ENCODE measurements around the gene COL28A1. TPM values are rescaled to one million over a fixed set of nuclear protein-coding genes. Genes with fewer than 3 reads are reported as not detected.

Gene COL28A1
- total RNA-seq, 1 donor from 2014 or later = 1.8 TPM

DNA sequence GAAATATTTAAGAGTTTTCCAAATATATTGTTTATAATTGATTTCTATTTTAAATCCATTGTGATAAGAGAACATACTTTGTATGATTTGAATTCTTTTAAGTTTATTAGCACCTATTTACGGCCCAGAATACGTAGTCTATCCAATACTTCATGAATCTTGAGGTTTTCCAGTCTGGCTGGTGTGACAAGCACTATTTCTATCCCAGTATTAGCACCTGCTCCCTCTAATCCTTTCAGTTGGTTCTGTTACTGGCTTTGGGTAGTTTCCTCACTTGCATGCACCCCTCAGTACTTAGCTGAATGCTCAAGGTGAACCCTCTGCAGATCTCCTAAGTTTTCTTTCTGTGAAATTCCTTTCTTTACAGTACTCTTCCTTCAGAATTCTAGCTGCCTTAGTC is 186.5 kb downstream of the COL28A1 start:
- Mint-ChIP-seq H3K4me3 (no peak overlapping the region), H3K36me3 (no peaks in the 10 kb centered on the region), H3K27me3 (ENCODE audit: low read depth) (no peaks in the 10 kb centered on the region), H3K4me1 (peaks cover 16% of the 10 kb centered on the region), H3K9me3 (no peaks in the 10 kb centered on the region), H3K27ac (no peak overlapping the region)
- TF ChIP-seq, protein P1, sequence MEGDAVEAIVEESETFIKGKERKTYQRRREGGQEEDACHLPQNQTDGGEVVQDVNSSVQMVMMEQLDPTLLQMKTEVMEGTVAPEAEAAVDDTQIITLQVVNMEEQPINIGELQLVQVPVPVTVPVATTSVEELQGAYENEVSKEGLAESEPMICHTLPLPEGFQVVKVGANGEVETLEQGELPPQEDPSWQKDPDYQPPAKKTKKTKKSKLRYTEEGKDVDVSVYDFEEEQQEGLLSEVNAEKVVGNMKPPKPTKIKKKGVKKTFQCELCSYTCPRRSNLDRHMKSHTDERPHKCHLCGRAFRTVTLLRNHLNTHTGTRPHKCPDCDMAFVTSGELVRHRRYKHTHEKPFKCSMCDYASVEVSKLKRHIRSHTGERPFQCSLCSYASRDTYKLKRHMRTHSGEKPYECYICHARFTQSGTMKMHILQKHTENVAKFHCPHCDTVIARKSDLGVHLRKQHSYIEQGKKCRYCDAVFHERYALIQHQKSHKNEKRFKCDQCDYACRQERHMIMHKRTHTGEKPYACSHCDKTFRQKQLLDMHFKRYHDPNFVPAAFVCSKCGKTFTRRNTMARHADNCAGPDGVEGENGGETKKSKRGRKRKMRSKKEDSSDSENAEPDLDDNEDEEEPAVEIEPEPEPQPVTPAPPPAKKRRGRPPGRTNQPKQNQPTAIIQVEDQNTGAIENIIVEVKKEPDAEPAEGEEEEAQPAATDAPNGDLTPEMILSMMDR (IDR thresholded peaks at IDR 0.05; ENCODE audit: unreplicated experiment) = no peak
- DNase-seq (ENCODE audit: low spot score in 2 of 2, unreplicated experiment in 2 of 2) = no peak

DNA sequence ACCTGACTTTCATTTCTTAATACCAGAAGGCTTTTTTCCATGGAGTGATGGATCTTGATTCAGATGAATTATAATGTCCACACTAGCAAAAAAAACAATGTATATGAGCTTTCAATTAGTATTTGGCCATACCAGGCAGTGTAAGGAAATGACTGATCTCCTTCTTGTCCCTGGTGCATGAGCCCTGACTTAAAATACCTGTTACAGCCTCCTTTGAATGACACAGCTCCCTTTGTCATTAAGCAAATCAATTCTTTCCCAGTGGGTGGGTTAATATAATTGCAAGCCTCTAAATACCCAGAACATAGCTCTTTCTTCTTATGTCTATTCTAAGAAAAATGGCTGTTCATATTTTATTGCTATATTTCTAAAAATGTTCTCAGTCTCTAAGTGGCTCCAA is 188.6 kb downstream of the COL28A1 start:
- Mint-ChIP-seq H3K27ac (no peak overlapping the region), H3K4me1 (peaks cover 15% of the 10 kb centered on the region), H3K36me3 (no peaks in the 10 kb centered on the region), H3K4me3 (no peak overlapping the region), H3K27me3 (ENCODE audit: low read depth) (no peaks in the 10 kb centered on the region), H3K9me3 (no peaks in the 10 kb centered on the region)
- no peak for DNase-seq (ENCODE audit: low spot score in 2 of 2, unreplicated experiment in 2 of 2)
- TF ChIP-seq, protein P1 (IDR thresholded peaks at IDR 0.05; ENCODE audit: unreplicated experiment) = no peak

DNA sequence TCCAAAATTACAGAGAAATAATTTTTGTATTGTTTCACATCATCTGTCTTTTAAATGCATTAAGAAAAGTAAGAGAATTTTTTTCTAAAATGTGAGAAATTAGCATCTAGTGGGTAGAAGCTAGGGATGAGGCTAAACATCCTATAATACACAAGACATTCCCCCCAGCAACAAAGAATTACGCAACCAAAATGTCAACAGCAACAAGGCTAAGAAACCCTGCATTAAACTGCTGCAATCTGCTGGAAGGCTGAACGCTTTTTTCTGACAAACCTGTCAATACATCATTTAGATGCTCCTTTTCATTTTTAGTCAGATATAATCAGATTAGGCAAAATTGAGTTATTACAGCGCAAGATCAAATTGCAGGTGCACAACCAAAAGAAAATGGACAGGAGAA is 191.1 kb downstream of the COL28A1 start:
- H3K9me3 Mint-ChIP-seq = no peaks in the 10 kb centered on the region
- no peaks in the 10 kb centered on the region for H3K27me3 Mint-ChIP-seq (ENCODE audit: low read depth)
- no peak for DNase-seq (ENCODE audit: low spot score in 2 of 2, unreplicated experiment in 2 of 2)
- no peaks in the 10 kb centered on the region for H3K36me3 Mint-ChIP-seq
- H3K4me1 Mint-ChIP-seq = peaks cover 15% of the 10 kb centered on the region
- TF ChIP-seq, protein P1 (IDR thresholded peaks at IDR 0.05; ENCODE audit: unreplicated experiment) = no peak
- H3K4me3 Mint-ChIP-seq = no peak overlapping the region
- no peak overlapping the region for H3K27ac Mint-ChIP-seq

DNA sequence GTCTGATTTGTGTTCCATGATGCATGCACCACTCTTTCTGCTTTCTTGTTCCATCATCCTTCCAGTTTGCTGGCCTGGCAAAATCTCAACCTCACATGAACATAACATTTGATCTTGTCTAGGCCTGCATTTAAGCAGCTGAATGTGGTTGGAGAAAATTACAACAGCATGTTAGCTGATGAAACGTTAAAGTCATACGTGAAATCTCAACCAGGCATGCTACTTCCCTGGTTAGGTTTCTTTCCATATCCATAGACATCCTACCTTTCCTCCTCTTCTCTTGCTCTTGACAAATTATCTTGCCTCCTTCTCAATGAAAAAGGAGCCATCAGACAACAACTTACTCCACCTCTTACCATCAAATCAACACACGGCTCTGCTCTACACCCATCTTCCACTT is 199.8 kb downstream of the COL28A1 start:
- Mint-ChIP-seq H3K27me3 (ENCODE audit: low read depth) (no peaks in the 10 kb centered on the region), H3K36me3 (no peaks in the 10 kb centered on the region), H3K27ac (no peak overlapping the region), H3K4me3 (no peak overlapping the region), H3K9me3 (peaks cover 14% of the 10 kb centered on the region), H3K4me1 (no peaks in the 10 kb centered on the region)
- no peak for DNase-seq (ENCODE audit: low spot score in 2 of 2, unreplicated experiment in 2 of 2)
- TF ChIP-seq, protein P1 (IDR thresholded peaks at IDR 0.05; ENCODE audit: unreplicated experiment) = no peak

DNA sequence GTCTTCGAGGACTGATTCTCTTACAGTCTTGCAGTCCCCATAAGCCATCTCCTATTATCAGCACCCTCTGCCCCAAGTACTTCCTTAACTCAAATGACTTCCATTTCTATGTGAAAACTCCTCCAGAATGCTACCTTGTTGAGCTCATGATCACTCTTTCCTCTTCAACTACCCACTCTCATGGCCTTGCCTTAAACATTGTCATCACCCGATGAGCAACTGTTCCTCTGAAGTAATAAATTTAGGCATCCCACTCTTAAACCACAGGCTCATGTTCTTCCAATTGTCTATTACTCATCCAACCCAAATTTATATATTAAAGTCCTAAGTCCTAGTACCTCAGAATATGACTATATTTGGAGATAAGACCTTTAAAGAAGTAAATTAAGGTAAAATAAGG is 200.5 kb downstream of the COL28A1 start:
- DNase-seq (ENCODE audit: low spot score in 2 of 2, unreplicated experiment in 2 of 2) = no peak
- no peak overlapping the region for H3K27ac Mint-ChIP-seq
- no peaks in the 10 kb centered on the region for H3K36me3 Mint-ChIP-seq
- no peak overlapping the region for H3K4me3 Mint-ChIP-seq
- H3K27me3 Mint-ChIP-seq (ENCODE audit: low read depth) = no peaks in the 10 kb centered on the region
- peaks cover 14% of the 10 kb centered on the region for H3K9me3 Mint-ChIP-seq
- TF ChIP-seq, protein P1 (IDR thresholded peaks at IDR 0.05; ENCODE audit: unreplicated experiment) = no peak
- H3K4me1 Mint-ChIP-seq = peaks cover 3% of the 10 kb centered on the region

DNA sequence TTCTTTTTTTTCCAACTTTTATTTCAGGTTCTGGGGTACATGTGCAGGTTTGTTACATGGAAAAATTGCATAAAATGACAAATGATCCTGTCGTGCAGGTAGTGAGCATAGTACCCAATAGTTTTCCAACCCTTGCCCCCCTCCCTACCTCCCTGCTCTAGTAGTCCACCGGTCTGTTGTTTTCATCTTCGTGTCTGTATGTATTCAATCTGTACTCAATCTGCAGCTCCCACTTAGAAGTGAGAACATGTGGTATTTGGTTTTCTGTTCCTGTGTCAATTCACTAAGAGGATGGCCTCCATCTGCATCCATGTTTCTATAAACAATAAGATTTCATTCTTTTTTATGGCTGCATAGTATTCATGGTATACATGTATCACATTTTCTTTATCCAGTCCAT is 202.1 kb downstream of the COL28A1 start:
- Mint-ChIP-seq H3K27me3 (ENCODE audit: low read depth) (no peaks in the 10 kb centered on the region), H3K36me3 (no peaks in the 10 kb centered on the region), H3K4me3 (no peak overlapping the region), H3K4me1 (peaks cover 7% of the 10 kb centered on the region), H3K9me3 (peaks cover 14% of the 10 kb centered on the region), H3K27ac (no peak overlapping the region)
- no peak for DNase-seq (ENCODE audit: low spot score in 2 of 2, unreplicated experiment in 2 of 2)
- TF ChIP-seq, protein P1 (IDR thresholded peaks at IDR 0.05; ENCODE audit: unreplicated experiment) = no peak
